C4-2B (cell line): Measurements from ENCODE around the gene AMZ1.
"Not testable (repeated sequence)": the region's sequence is repeated elsewhere in the genome, so short reads cannot be mapped to it uniquely, and the experiment has no call there.

Experiments
- H3K27ac ChIP-seq: fragments of 450-650 bp; 2 replicates; pipeline ENCODE4 v1.5.1; 2017
- CTCF ChIP-seq: fragments of 450-650 bp; conservative IDR thresholded peaks from 2 replicates; pipeline ENCODE4 v1.5.1; 2017; ENCODE audit warnings: mild to moderate bottlenecking
- ZFX ChIP-seq: fragments of 450-650 bp; IDR thresholded peaks from 2 replicates; pipeline ENCODE4 v1.6.1; 2017

Gene AMZ1

GRCh38 chr7:2724453-2725177, 36.6 kb downstream of the AMZ1 start:
- no peak overlapping the region for H3K27ac ChIP-seq
- no peak for TF ChIP-seq CTCF
- TF ChIP-seq ZFX = no peak

- no peak for TF ChIP-seq CTCF
- TF ChIP-seq ZFX = no peak
- H3K27ac ChIP-seq = no peak overlapping the region
Observed at GRCh38 chr7:2725178-2726105, 37.4 kb downstream of the AMZ1 start.

GRCh38 chr7:2726316-2727018, 38.5 kb downstream of the AMZ1 start:
- no peak overlapping the region for H3K27ac ChIP-seq
- no peak for TF ChIP-seq ZFX
- no peak for TF ChIP-seq CTCF

GRCh38 chr7:2727206-2727605, 39.2 kb downstream of the AMZ1 start:
- not testable (repeated sequence) for H3K27ac ChIP-seq

GRCh38 chr7:2728316-2729030, 40.5 kb downstream of the AMZ1 start:
- TF ChIP-seq ZFX (no peak), CTCF (no peak)
- H3K27ac ChIP-seq = no peak overlapping the region

- no peak overlapping the region for H3K27ac ChIP-seq
- TF ChIP-seq ZFX (no peak), CTCF (no peak)
Observed at GRCh38 chr7:2729031-2729892, 41.3 kb downstream of the AMZ1 start.
